HepG2 (cell line): ENCODE results near the gene RNASE13.

Experiments
- FOXM1 ChIP-seq: sonication (generic); formaldehyde crosslinking; IDR thresholded peaks from 2 replicates; pipeline ENCODE4 v1.5.0; 2020; ENCODE audit warnings: missing genetic modification reagents
- GABPA ChIP-seq, 2 experiments: IDR thresholded peaks; 2 replicates each; pipeline ENCODE4 v1.6.1; 2011 to 2016; ENCODE audit warnings: low read depth in 2 of 2, low read length in 1 of 2, missing biosample characterization in 1 of 2, missing genetic modification characterization in 1 of 2

GRCh38 chr14:21069388-21070082 is 34.9 kb upstream of the RNASE13 start:
- no peak for TF ChIP-seq FOXM1 (CRISPR knock-in tag)
- TF ChIP-seq GABPA (IDR thresholded peaks at IDR 0.05; ENCODE audit: low read depth, low read length): no peak
- TF ChIP-seq GABPA (CRISPR knock-in tag; IDR thresholded peaks at IDR 0.05; ENCODE audit: low read depth): no peak
